Measurements from ENCODE around the gene BAZ1A.
A peak's percentile ranks its signal among the peaks of the same experiment; 100 is the strongest.

The BAZ1A gene

GRCh38 chr14:34715127-34715863 is 159.9 kb downstream of the BAZ1A start:
- peak overlapping the region; percentile 99 for H3K4me3 ChIP-seq (ENCODE audit: low read depth, low read length, poor library complexity, severe bottlenecking)

GRCh38 chr14:34714320-34715126 is 160.6 kb downstream of the BAZ1A start, which contains the start of gene CFL2:
TSS of gene CFL2 (minus strand) at chr14:34714593. CDS start at chr14:34714540, 53 bp downstream.
- H3K36me3 ChIP-seq (ENCODE audit: insufficient read depth, low read length) = peaks cover 19% of the 10 kb centered on the region; the same call in 1 of the 2 replicates
- H3K9me2 ChIP-seq (ENCODE audit: low read depth, low read length) = no peaks in the 10 kb centered on the region
- H3K27me3 ChIP-seq (ENCODE audit: insufficient read depth, low read length) = no peaks in the 10 kb centered on the region
- peak within 1 kb of the TSS; percentile 93 for H3K9ac ChIP-seq (ENCODE audit: low read length)
- H3K9me3 ChIP-seq (ENCODE audit: low read length) = no peaks in the 10 kb centered on the region
- TF ChIP-seq CTCF (IDR thresholded peaks at IDR 0.05; ENCODE audit: low read length) = no peak
- TF ChIP-seq EZH2 (IDR thresholded peaks at IDR 0.05; ENCODE audit: borderline replicate concordance, low read length) = no peak
- peak within 1 kb of the TSS; percentile 90 for H3K4me2 ChIP-seq (ENCODE audit: low read length)
- peaks cover 49% of the 10 kb centered on the region for H3K4me1 ChIP-seq (ENCODE audit: insufficient read depth, low read length, severe bottlenecking)
- H2AFZ ChIP-seq (ENCODE audit: low read length) = peak within 1 kb of the TSS; percentile 1; the same call in 1 of the 2 replicates
- no peaks in the 10 kb centered on the region for H4K20me1 ChIP-seq (ENCODE audit: insufficient read depth, low read length)
- peak within 1 kb of the TSS; percentile 58 for H3K27ac ChIP-seq (ENCODE audit: low read depth, low read length, poor library complexity, severe bottlenecking)
- 0 out of 2 replicates have a peak, but pooled peaks cover 4% of the 10 kb centered on the region for H3F3A ChIP-seq (ENCODE audit: insufficient read depth, low read length)
- H3K4me3 ChIP-seq (ENCODE audit: low read depth, low read length, poor library complexity, severe bottlenecking) = peak within 1 kb of the TSS; percentile 99
- H3K79me2 ChIP-seq (ENCODE audit: insufficient read depth, low read length) = peaks cover 19% of the 10 kb centered on the region

More at GRCh38 chr14:34715127-34715863, 159.9 kb downstream of the BAZ1A start:
- TF ChIP-seq EZH2 (IDR thresholded peaks at IDR 0.05; ENCODE audit: borderline replicate concordance, low read length) = no peak
- TF ChIP-seq CTCF (IDR thresholded peaks at IDR 0.05; ENCODE audit: low read length) = no peak
- H3K9ac ChIP-seq (ENCODE audit: low read length) = peak overlapping the region; percentile 93; the same call in 1 of the 2 replicates
- H3K4me1 ChIP-seq (ENCODE audit: insufficient read depth, low read length, severe bottlenecking) = peaks cover 42% of the 10 kb centered on the region
- peaks cover 19% of the 10 kb centered on the region for H3K79me2 ChIP-seq (ENCODE audit: insufficient read depth, low read length)
- H3K4me2 ChIP-seq (ENCODE audit: low read length) = peak overlapping the region; percentile 90
- H3K27me3 ChIP-seq (ENCODE audit: insufficient read depth, low read length) = no peaks in the 10 kb centered on the region
- no peak overlapping the region; the same call in 1 of the 2 replicates for H2AFZ ChIP-seq (ENCODE audit: low read length)
- H3K36me3 ChIP-seq (ENCODE audit: insufficient read depth, low read length) = peaks cover 15% of the 10 kb centered on the region; the same call in 1 of the 2 replicates
- H3K27ac ChIP-seq (ENCODE audit: low read depth, low read length, poor library complexity, severe bottlenecking) = no peak overlapping the region
- no peaks in the 10 kb centered on the region for H4K20me1 ChIP-seq (ENCODE audit: insufficient read depth, low read length)
- no peaks in the 10 kb centered on the region for H3K9me2 ChIP-seq (ENCODE audit: low read depth, low read length)
- 0 out of 2 replicates have a peak, but pooled peaks cover 4% of the 10 kb centered on the region for H3F3A ChIP-seq (ENCODE audit: insufficient read depth, low read length)
- H3K9me3 ChIP-seq (ENCODE audit: low read length) = no peaks in the 10 kb centered on the region

GRCh38 chr14:34713681-34714319 is 161.4 kb downstream of the BAZ1A start:
- Histone ChIP-seq H3K9me2 (ENCODE audit: low read depth, low read length) (no peaks in the 10 kb centered on the region), H3K9me3 (ENCODE audit: low read length) (no peaks in the 10 kb centered on the region), H3K9ac (ENCODE audit: low read length) (peak overlapping the region; percentile 93), H3K36me3 (ENCODE audit: insufficient read depth, low read length) (peaks cover 24% of the 10 kb centered on the region; the same call in 1 of the 2 replicates), H3K27ac (ENCODE audit: low read depth, low read length, poor library complexity, severe bottlenecking) (peak overlapping the region; percentile 58), H3K4me1 (ENCODE audit: insufficient read depth, low read length, severe bottlenecking) (peaks cover 49% of the 10 kb centered on the region), H3K79me2 (ENCODE audit: insufficient read depth, low read length) (peaks cover 19% of the 10 kb centered on the region), H3F3A (ENCODE audit: insufficient read depth, low read length) (0 out of 2 replicates have a peak, but pooled peaks cover 4% of the 10 kb centered on the region), H3K27me3 (ENCODE audit: insufficient read depth, low read length) (no peaks in the 10 kb centered on the region), H3K4me3 (ENCODE audit: low read depth, low read length, poor library complexity, severe bottlenecking) (peak overlapping the region; percentile 99), H4K20me1 (ENCODE audit: insufficient read depth, low read length) (no peaks in the 10 kb centered on the region), H3K4me2 (ENCODE audit: low read length) (peak overlapping the region; percentile 90), H2AFZ (ENCODE audit: low read length) (0 out of 2 replicates have a peak overlapping the region, but pooled peaks have one; percentile 1)
- TF ChIP-seq CTCF (IDR thresholded peaks at IDR 0.05; ENCODE audit: low read length) (no peak), EZH2 (IDR thresholded peaks at IDR 0.05; ENCODE audit: borderline replicate concordance, low read length) (no peak)
